ENCODE measurements around the gene IMP4. TPM values are rescaled to one million over a fixed set of nuclear protein-coding genes. Genes with fewer than 3 reads are reported as not detected.

The IMP4 gene
- polyA plus RNA-seq, 1 donor (not counting 4 experiments of a cell fraction or from before 2014, with no cell fraction given), result 75.8 TPM

- Histone ChIP-seq H3K9ac (ENCODE audit: control insufficient read depth, extremely low read depth, insufficient read depth, low read length) (no peak overlapping the region), H3K4me2 (ENCODE audit: control insufficient read depth, extremely low read depth, insufficient read depth, low read depth, low read length) (no peak overlapping the region), H3K4me3 (ENCODE audit: control insufficient read depth in 2 of 3, extremely low read depth in 1 of 3, insufficient read depth in 2 of 3, low read depth in 1 of 3, low read length in 3 of 3) (no peak overlapping the region), H3K4me1 (ENCODE audit: control insufficient read depth, extremely low read depth, insufficient read depth, low read length) (peaks cover 5% of the 10 kb centered on the region), H3K9me3 (ENCODE audit: control insufficient read depth, low read depth, low read length) (no peaks in the 10 kb centered on the region), H2AFZ (ENCODE audit: control insufficient read depth, low read length) (no peak overlapping the region), H3K27me3 (ENCODE audit: control insufficient read depth, extremely low read depth, insufficient read depth, low read length) (no peaks in the 10 kb centered on the region), H4K20me1 (ENCODE audit: control insufficient read depth, extremely low read depth, insufficient read depth, low read length) (no peaks in the 10 kb centered on the region), H3K79me2 (ENCODE audit: control insufficient read depth, insufficient read depth, low read length) (no peaks in the 10 kb centered on the region), H3K9me1 (ENCODE audit: control insufficient read depth, extremely low read depth, insufficient read depth, low read length) (no peaks in the 10 kb centered on the region), H3K36me3 (ENCODE audit: control insufficient read depth in 2 of 2, extremely low read depth in 1 of 2, insufficient read depth in 2 of 2, low read length in 2 of 2) (no peaks in the 10 kb centered on the region), H3K27ac (ENCODE audit: control insufficient read depth, insufficient read depth, low read length) (no peak overlapping the region)
- dilution Hi-C loops (cut with MboI; ENCODE audit: extremely low pct_ligation_motif_present, low sequenced_read_pairs), result no loop called here
- DNase-seq (ENCODE audit: low read depth, low spot score) (no peak), FAIRE-seq (no peak)
- TF ChIP-seq, protein P1, sequence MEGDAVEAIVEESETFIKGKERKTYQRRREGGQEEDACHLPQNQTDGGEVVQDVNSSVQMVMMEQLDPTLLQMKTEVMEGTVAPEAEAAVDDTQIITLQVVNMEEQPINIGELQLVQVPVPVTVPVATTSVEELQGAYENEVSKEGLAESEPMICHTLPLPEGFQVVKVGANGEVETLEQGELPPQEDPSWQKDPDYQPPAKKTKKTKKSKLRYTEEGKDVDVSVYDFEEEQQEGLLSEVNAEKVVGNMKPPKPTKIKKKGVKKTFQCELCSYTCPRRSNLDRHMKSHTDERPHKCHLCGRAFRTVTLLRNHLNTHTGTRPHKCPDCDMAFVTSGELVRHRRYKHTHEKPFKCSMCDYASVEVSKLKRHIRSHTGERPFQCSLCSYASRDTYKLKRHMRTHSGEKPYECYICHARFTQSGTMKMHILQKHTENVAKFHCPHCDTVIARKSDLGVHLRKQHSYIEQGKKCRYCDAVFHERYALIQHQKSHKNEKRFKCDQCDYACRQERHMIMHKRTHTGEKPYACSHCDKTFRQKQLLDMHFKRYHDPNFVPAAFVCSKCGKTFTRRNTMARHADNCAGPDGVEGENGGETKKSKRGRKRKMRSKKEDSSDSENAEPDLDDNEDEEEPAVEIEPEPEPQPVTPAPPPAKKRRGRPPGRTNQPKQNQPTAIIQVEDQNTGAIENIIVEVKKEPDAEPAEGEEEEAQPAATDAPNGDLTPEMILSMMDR (optimal IDR thresholded peaks at IDR 0.05 in 1 of 3, IDR thresholded peaks at IDR 0.05 in 1 of 3, conservative IDR thresholded peaks at IDR 0.05 in 1 of 3; ENCODE audit: extremely low read depth in 1 of 3, insufficient read depth in 2 of 3, low read length in 3 of 3), result no peak
- no peak for TF ChIP-seq EZH2 (IDR thresholded peaks at IDR 0.05; ENCODE audit: low read length)
Measured at GRCh38 chr2:130303169-130303568, 39.5 kb upstream of the IMP4 start.

GRCh38 chr2:130304726-130305125, 38.0 kb upstream of the IMP4 start:
- no peak for TF ChIP-seq EZH2 (IDR thresholded peaks at IDR 0.05; ENCODE audit: low read length)
- TF ChIP-seq, protein P1 (optimal IDR thresholded peaks at IDR 0.05 in 1 of 3, IDR thresholded peaks at IDR 0.05 in 1 of 3, conservative IDR thresholded peaks at IDR 0.05 in 1 of 3; ENCODE audit: extremely low read depth in 1 of 3, insufficient read depth in 2 of 3, low read length in 3 of 3), result no peak
- H3K4me3 ChIP-seq (ENCODE audit: control insufficient read depth in 2 of 3, extremely low read depth in 1 of 3, insufficient read depth in 2 of 3, low read depth in 1 of 3, low read length in 3 of 3), result no peak overlapping the region
- DNase-seq (ENCODE audit: low read depth, low spot score), result no peak
- no peaks in the 10 kb centered on the region for H4K20me1 ChIP-seq (ENCODE audit: control insufficient read depth, extremely low read depth, insufficient read depth, low read length)
- no peak overlapping the region for H3K9ac ChIP-seq (ENCODE audit: control insufficient read depth, extremely low read depth, insufficient read depth, low read length)
- no peaks in the 10 kb centered on the region for H3K27me3 ChIP-seq (ENCODE audit: control insufficient read depth, extremely low read depth, insufficient read depth, low read length)
- no peak for FAIRE-seq
- no peaks in the 10 kb centered on the region for H3K79me2 ChIP-seq (ENCODE audit: control insufficient read depth, insufficient read depth, low read length)
- no peak overlapping the region for H3K4me2 ChIP-seq (ENCODE audit: control insufficient read depth, extremely low read depth, insufficient read depth, low read depth, low read length)
- peaks cover 5% of the 10 kb centered on the region for H3K4me1 ChIP-seq (ENCODE audit: control insufficient read depth, extremely low read depth, insufficient read depth, low read length)
- H3K36me3 ChIP-seq (ENCODE audit: control insufficient read depth in 2 of 2, extremely low read depth in 1 of 2, insufficient read depth in 2 of 2, low read length in 2 of 2), result no peaks in the 10 kb centered on the region
- H3K9me1 ChIP-seq (ENCODE audit: control insufficient read depth, extremely low read depth, insufficient read depth, low read length), result no peaks in the 10 kb centered on the region
- H3K9me3 ChIP-seq (ENCODE audit: control insufficient read depth, low read depth, low read length), result no peaks in the 10 kb centered on the region
- dilution Hi-C loops (cut with MboI; ENCODE audit: extremely low pct_ligation_motif_present, low sequenced_read_pairs), result no loop called here
- no peak overlapping the region for H2AFZ ChIP-seq (ENCODE audit: control insufficient read depth, low read length)
- H3K27ac ChIP-seq (ENCODE audit: control insufficient read depth, insufficient read depth, low read length), result no peak overlapping the region

Measured in keratinocyte (primary cell).